HCT116 (cell line): Measurements from ENCODE around the gene ZNF730. TPM values are rescaled to one million over a fixed set of nuclear protein-coding genes. Genes with fewer than 3 reads are reported as not detected.
"Not testable (repeated sequence)": the region's sequence is repeated elsewhere in the genome, so short reads cannot be mapped to it uniquely, and the experiment has no call there.

Experiments used
- ATAC-seq: fragments of 200-7000 bp; cut with Tn5 transposase; 2 replicates; pipeline ENCODE4 v1.9.1; 2020; ENCODE audit warnings: mild to moderate bottlenecking, moderate library complexity
- BruUV-seq: library from RNA; stranded (reverse); fragments of 400-500 nt; replicated peaks from 2 replicates; lab custom pipeline; 2021; lab: Mats Ljungman, UMichigan
- CTCF ChIA-PET: fragments of 300-600 bp; sonication (Branson Sonifier 250); formaldehyde crosslinking; loops from one replicate; lab custom pipeline; 2021; ENCODE audit warnings: antibody characterized with exemption; lab: Charles Lee
- POLR2A ChIA-PET: fragments of 300-600, 350-600 bp; sonication (Branson Sonifier 250); formaldehyde crosslinking; loops from one replicate; lab custom pipeline; 2021; ENCODE audit warnings: antibody characterized with exemption; lab: Charles Lee
- RAD21 ChIA-PET, 2 experiments: fragments of 300-600 bp; sonication (Branson Sonifier 250); formaldehyde crosslinking; loops; one replicate each; lab custom pipeline; 2023; ENCODE audit warnings: low total read pairs in 2 of 2; ENCODE audit not compliant: uncharacterized antibody in 2 of 2, unreplicated experiment in 2 of 2, low non-redundant PET in 1 of 2; lab: Charles Lee
- DNase-seq: peaks from one replicate; pipeline ENCODE4 v3.0.0-alpha.2; 2010; ENCODE audit warnings: low read depth, low spot score
- H2AFZ ChIP-seq: fragments of 200-600 bp; shearing (Covaris generic), sonication (generic); 2 replicates; pipeline ENCODE4 v1.6.1; 2017; ENCODE audit warnings: low read depth, mixed run types, mixed read lengths, antibody characterized with exemption, low read length; ENCODE audit not compliant: poor library complexity, severe bottlenecking
- H3K27ac ChIP-seq: 2 replicates; pipeline ENCODE4 v1.5.1; 2012; ENCODE audit warnings: low read depth, low read length
- H3K27me3 ChIP-seq: fragments of 200-600 bp; sonication (generic); 2 replicates; pipeline ENCODE4 v1.6.1; 2016; ENCODE audit warnings: mixed run types, low read length, mixed read lengths; ENCODE audit not compliant: insufficient read depth
- H3K36me3 ChIP-seq, 2 experiments: fragments of 200-500 bp in 1 of 2; fragments of 200-600 bp in 1 of 2; sonication (Bioruptor generic) in 1 of 2; sonication (generic) in 1 of 2; 2 replicates each; pipeline versions ENCODE4 v1.5.1 to v1.6.1; 2014 to 2016; ENCODE audit warnings: low read length in 2 of 2, inconsistent platforms in 1 of 2, mixed read lengths in 1 of 2, mixed run types in 1 of 2; ENCODE audit not compliant: insufficient read depth in 2 of 2, control insufficient read depth in 1 of 2
- H3K4me1 ChIP-seq, 2 experiments: fragments of 200-600 bp in 1 of 2; sonication (generic) in 1 of 2; 2 replicates each; pipeline versions ENCODE4 v1.5.1 to v1.6.1; 2012 to 2017; ENCODE audit warnings: low read length in 2 of 2, inconsistent platforms in 1 of 2, mild to moderate bottlenecking in 1 of 2, mixed read lengths in 1 of 2, mixed run types in 1 of 2, moderate library complexity in 1 of 2; ENCODE audit not compliant: insufficient read depth in 2 of 2, control insufficient read depth in 1 of 2
- H3K4me2 ChIP-seq: fragments of 200-600 bp; sonication (generic); 2 replicates; pipeline ENCODE4 v1.6.1; 2017; ENCODE audit warnings: mixed run types, low read length, mixed read lengths
- H3K4me3 ChIP-seq, 2 experiments: fragments of 200-600 bp in 1 of 2; sonication (generic) in 1 of 2; replicated peaks in 1 of 2; 2 replicates each; pipeline ENCODE4 v1.5.1; 2011 to 2016; ENCODE audit warnings: low read length in 2 of 2, control low read depth in 1 of 2, low read depth in 1 of 2, mild to moderate bottlenecking in 1 of 2, mixed read lengths in 1 of 2, mixed run types in 1 of 2
- H3K79me2 ChIP-seq: fragments of 200-600 bp; sonication (generic); 2 replicates; pipeline ENCODE4 v1.6.1; 2017; ENCODE audit warnings: mild to moderate bottlenecking, mixed run types, low read length, moderate library complexity, mixed read lengths; ENCODE audit not compliant: insufficient read depth
- H3K9ac ChIP-seq: fragments of 200-600 bp; sonication (generic); 2 replicates; pipeline ENCODE4 v1.6.1; 2016; ENCODE audit warnings: low read length, mixed read lengths
- H3K9me2 ChIP-seq: fragments of 200-600 bp; sonication (generic), shearing (Covaris generic); 2 replicates; pipeline ENCODE4 v1.6.1; 2017; ENCODE audit warnings: mixed run types, mild to moderate bottlenecking, moderate library complexity; ENCODE audit not compliant: insufficient read depth
- H3K9me3 ChIP-seq, 2 experiments: fragments of 200-500 bp in 1 of 2; fragments of 200-600 bp in 1 of 2; sonication (Bioruptor generic) in 1 of 2; sonication (generic) in 1 of 2; 2 replicates each; pipeline ENCODE4 v1.6.1; 2014 to 2017; ENCODE audit warnings: low read length in 2 of 2, mixed read lengths in 2 of 2, inconsistent platforms in 1 of 2, low read depth in 1 of 2, mild to moderate bottlenecking in 1 of 2, mixed run types in 1 of 2, moderate library complexity in 1 of 2; ENCODE audit not compliant: control insufficient read depth in 1 of 2, insufficient read depth in 1 of 2
- H4K20me1 ChIP-seq: fragments of 200-600 bp; sonication (generic), shearing (Covaris generic); 2 replicates; pipeline ENCODE4 v1.6.1; 2017; ENCODE audit warnings: mixed run types, mild to moderate bottlenecking, moderate library complexity; ENCODE audit not compliant: insufficient read depth
- CEBPB ChIP-seq: IDR thresholded peaks from 2 replicates; pipeline ENCODE4 v1.6.1; 2012; ENCODE audit warnings: low read depth
- EGR1 ChIP-seq: IDR thresholded peaks from 2 replicates; pipeline ENCODE4 v1.6.1; 2012; ENCODE audit warnings: low read depth
- POLR2AphosphoS5 ChIP-seq: IDR thresholded peaks from 2 replicates; pipeline ENCODE4 v1.6.1; 2011; ENCODE audit warnings: mild to moderate bottlenecking, low read depth, low read length, moderate library complexity
- SIN3A ChIP-seq: IDR thresholded peaks from 2 replicates; pipeline ENCODE4 v1.6.1; 2012; ENCODE audit warnings: low read depth
- SP1 ChIP-seq: IDR thresholded peaks from 2 replicates; pipeline ENCODE4 v1.6.1; 2012; ENCODE audit warnings: low read depth
- SRF ChIP-seq: IDR thresholded peaks from 2 replicates; pipeline ENCODE4 v1.6.1; 2012; ENCODE audit warnings: low read depth
- YY1 ChIP-seq: IDR thresholded peaks from 2 replicates; pipeline ENCODE4 v1.6.1; 2011; ENCODE audit warnings: low read length, low read depth, moderate library complexity, mild to moderate bottlenecking; ENCODE audit not compliant: insufficient replicate concordance; ENCODE audit errors: extremely low read depth
- ZBTB33 ChIP-seq: IDR thresholded peaks from 2 replicates; pipeline ENCODE4 v1.6.1; 2011; ENCODE audit warnings: mild to moderate bottlenecking, low read length, moderate library complexity; ENCODE audit not compliant: insufficient replicate concordance; ENCODE audit errors: extremely low read depth
- ZFX ChIP-seq: fragments of 450-650 bp; IDR thresholded peaks from 2 replicates; pipeline ENCODE4 v1.6.1; 2017
- intact Hi-C: fragments of 100-400 bp; cut with micrococcal nuclease; formaldehyde crosslinking; loops from 2 replicates; pipeline ENCODE4 v1.10.0; 2022
- total RNA-seq: library from RNA; stranded (reverse); gene quantifications from one replicate; pipeline ENCODE4 v1.2.1, GENCODE V29; 2021; ENCODE audit not compliant: unreplicated experiment

The ZNF730 gene
- total RNA-seq, 1 experiment from 2014 or later: not detected

GRCh38 chr19:23101241-23101640 is 15.6 kb upstream of the ZNF730 start:
- H3K9ac ChIP-seq: no peak overlapping the region
- H3K27me3 ChIP-seq: no peaks in the 10 kb centered on the region
- H2AFZ ChIP-seq: no peak overlapping the region
- H4K20me1 ChIP-seq: no peaks in the 10 kb centered on the region
- TF ChIP-seq SIN3A (no peak), SP1 (no peak), ZFX (no peak), POLR2AphosphoS5 (no peak)
- no TSS peak for BruUV-seq
- no peak overlapping the region for H3K4me3 ChIP-seq
- POLR2A ChIA-PET: no interaction called here
- DNase-seq (no peak), ATAC-seq (no peak)
- H3K27ac ChIP-seq: no peak overlapping the region
- no peaks in the 10 kb centered on the region for H3K79me2 ChIP-seq
- no peaks in the 10 kb centered on the region for H3K4me1 ChIP-seq
- RAD21 ChIA-PET: no interaction called here
- no peak overlapping the region for H3K4me2 ChIP-seq
- intact Hi-C loops: no loop called here
- no peaks in the 10 kb centered on the region for H3K9me2 ChIP-seq
- CTCF ChIA-PET: no interaction called here
- H3K36me3 ChIP-seq: no peaks in the 10 kb centered on the region
- H3K9me3 ChIP-seq: peaks cover 5 to 36% of the 10 kb centered on the region in 2 experiments; a peak in 2 of 4 replicates

DNA sequence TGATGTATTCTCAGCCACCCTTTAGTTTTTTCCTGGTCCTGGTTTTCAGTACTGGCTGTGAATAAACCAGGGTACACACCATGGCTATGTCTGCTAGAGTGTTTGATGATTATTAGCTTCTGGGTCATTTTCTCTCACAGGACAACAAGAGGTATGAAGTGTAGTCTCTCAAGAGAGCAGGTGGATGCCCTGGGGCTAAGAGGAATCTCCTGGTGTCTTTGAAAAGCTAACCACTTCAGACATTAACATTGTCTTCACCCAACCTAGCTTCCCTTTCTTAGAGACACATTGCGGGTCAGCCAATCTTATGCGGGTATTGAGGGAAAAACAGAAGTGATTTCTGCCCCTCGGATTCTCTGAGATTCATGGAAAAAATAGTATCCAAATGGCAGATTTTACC is 1.6 kb downstream of the ZNF730 start:
- Histone ChIP-seq H3K9me2 (no peaks in the 10 kb centered on the region), H3K27ac (no peak overlapping the region), H3K4me3 (no peak overlapping the region), H3K79me2 (no peaks in the 10 kb centered on the region), H3K9me3 (peaks cover 16 to 28% of the 10 kb centered on the region in 2 experiments; a peak in 3 of 4 replicates), H3K27me3 (no peaks in the 10 kb centered on the region), H4K20me1 (no peaks in the 10 kb centered on the region), H3K36me3 (no peaks in the 10 kb centered on the region), H3K9ac (no peak overlapping the region), H3K4me2 (no peak overlapping the region), H2AFZ (no peak overlapping the region), H3K4me1 (no peaks in the 10 kb centered on the region)
- no peak for ATAC-seq
- CTCF ChIA-PET: no interaction called here
- intact Hi-C loops: no loop called here
- BruUV-seq: no TSS peak
- RAD21 ChIA-PET: no interaction called here
- TF ChIP-seq POLR2AphosphoS5 (no peak), YY1 (no peak), ZBTB33 (no peak), CEBPB (no peak), SRF (no peak), EGR1 (no peak), SP1 (no peak)
- POLR2A ChIA-PET: no interaction called here
- no peak for DNase-seq

GRCh38 chr19:23134211-23134610 is 17.4 kb downstream of the ZNF730 start:
- H3K4me2 ChIP-seq, RAD21 ChIA-PET, H3K36me3 ChIP-seq, H3K4me1 ChIP-seq, CTCF ChIA-PET, H3K9me3 ChIP-seq, ATAC-seq, BruUV-seq, H3K4me3 ChIP-seq, H3K9me2 ChIP-seq, POLR2A ChIA-PET, H3K9ac ChIP-seq, H2AFZ ChIP-seq, H3K27me3 ChIP-seq, H4K20me1 ChIP-seq, H3K27ac ChIP-seq, intact Hi-C loops, H3K79me2 ChIP-seq, DNase-seq: not testable (repeated sequence)
